Non-pigmented ciliary epithelial cell (primary cell): ENCODE data around the gene MT1E.

ENCODE experiments used
- DNase-seq: peaks from one replicate; pipeline ENCODE4 v3.0.0-alpha.2; 2010; ENCODE audit warnings: low read depth

The MT1E gene

GRCh38 chr16:56626685-56627084, 1.1 kb downstream of the MT1E start:
- DNase-seq: no peak

- no peak for DNase-seq
Observed at GRCh38 chr16:56628486-56629350, 3.1 kb downstream of the MT1E start.

DNA sequence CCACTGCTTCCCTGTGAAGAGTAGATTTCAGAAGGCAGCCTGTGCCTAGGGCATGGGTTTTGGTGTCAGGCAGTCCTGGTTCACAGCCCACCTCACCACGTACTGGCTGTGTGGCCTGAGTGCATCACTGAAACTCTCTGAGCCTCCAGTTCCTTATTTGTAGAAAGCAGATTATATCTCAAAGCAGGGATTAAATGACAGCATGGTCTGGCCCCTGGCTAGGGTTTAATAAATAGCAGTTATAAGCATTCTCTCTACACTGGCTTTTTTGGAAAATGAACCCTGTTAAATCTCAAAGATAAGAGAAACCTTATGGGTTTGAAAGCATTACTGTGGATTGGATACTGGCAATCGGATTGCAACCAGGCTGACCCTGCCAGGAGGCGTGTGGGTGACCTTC, 4.0 kb downstream of the MT1E start:
- DNase-seq: no peak

DNA sequence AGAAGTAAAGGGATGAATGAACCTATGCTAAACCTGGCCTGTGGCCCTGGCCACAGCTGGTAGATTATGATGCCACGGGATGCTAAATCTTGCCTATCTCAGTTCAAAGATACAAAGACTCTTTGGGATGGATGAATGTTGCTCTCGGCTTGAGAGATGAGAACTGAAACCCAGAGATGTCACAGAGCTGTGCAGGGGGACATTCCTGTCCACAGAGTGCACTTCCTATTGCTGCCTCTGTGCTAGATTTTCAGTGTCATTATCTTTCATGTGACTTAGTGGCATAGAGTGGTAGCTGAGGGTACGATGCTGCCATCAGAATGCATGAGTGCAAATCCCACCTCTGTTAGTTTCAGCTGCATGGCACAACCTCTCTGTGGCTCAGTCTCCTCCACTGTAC, 4.6 kb downstream of the MT1E start:
- DNase-seq: no peak

DNA sequence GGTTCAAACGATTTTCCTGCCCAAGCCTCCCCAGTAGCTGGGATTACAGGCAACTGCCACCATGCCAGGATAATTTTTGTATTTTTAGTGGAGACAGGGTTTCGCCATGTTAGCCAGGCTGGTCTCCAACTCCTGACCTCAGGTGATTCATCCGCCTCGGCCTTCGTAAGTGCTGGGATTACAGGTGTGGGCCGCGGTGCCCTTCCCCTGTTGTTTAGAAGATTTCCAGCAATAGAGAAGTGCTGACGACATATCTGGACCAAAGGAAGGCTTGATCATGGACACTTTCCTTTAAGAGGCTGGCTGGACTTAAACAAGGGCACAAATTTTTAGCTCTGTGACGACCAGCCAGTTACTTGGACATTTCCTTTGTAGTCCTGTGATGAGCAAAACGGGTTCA, 5.6 kb downstream of the MT1E start:
- DNase-seq: no peak

GRCh38 chr16:56631832-56632155, 6.2 kb downstream of the MT1E start:
- DNase-seq: no peak

GRCh38 chr16:56632156-56632847, 6.7 kb downstream of the MT1E start, which contains the start of gene MT1M:
TSS of gene MT1M (plus strand) at chr16:56632659. CDS start at chr16:56632732, 73 bp downstream.
- DNase-seq: no peak

DNA sequence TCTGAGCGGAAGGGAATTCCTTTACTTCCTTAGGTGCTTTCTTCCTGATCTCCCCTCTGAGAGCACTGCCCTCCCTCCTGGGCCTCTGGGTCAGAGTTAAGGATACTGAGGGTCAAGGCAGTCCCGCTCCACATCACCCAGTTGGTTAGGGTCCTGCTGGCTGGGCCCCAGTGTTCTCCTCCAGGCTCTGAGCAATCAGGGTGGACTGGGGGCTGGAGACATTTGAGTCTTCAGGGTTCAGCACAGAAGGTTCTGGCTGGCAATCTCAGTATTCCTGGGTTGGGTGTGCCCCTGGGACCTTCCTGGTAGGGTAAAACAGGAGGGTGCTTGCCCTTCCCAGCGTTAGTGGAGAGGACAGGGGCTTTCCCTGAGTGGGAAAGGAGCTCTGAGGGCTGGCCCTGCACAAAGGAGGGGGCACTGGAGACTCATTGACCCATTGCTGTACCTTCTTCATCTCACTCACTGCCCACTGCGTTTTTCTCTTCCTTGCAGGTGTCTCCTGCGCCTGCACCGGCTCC, 7.3 kb downstream of the MT1E start:
- DNase-seq: no peak

GRCh38 chr16:56633535-56633934, 8.0 kb downstream of the MT1E start:
- no peak for DNase-seq

DNA sequence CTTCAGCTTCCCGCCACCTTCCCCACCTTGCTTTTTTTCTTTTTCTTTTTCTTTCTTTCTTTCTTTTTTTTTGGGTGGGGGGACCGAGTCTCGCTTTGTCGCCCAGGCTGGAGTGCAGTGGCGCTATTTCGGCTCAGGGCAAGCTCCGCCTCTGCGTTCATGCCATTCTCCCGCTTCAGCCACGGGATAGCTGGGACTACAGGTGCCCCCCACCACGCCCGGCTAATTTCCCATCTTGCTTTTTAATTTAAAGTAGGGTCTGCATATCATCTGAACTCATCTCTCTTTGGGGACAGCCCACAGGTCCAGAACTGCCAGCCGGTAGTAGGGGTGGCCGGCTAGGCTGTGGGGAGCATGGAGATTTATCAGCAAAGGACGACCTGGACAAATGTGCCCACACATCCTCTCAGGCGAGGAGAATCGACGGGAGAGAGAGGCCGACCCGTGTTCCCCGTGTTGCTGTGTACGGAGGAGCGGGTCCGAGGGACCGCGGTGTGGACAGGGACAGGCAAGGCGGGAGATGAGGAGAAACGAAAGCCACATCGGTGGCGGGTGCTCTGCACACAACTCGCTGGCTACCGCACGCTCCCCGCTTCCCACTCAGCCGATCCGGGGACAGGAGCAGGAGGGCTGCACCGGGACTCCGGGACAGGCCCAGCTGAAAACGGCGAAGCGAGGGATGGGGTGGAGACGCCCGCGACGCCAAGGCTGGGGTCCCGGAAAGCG, 9.3 kb downstream of the MT1E start:
- DNase-seq: no peak

DNA sequence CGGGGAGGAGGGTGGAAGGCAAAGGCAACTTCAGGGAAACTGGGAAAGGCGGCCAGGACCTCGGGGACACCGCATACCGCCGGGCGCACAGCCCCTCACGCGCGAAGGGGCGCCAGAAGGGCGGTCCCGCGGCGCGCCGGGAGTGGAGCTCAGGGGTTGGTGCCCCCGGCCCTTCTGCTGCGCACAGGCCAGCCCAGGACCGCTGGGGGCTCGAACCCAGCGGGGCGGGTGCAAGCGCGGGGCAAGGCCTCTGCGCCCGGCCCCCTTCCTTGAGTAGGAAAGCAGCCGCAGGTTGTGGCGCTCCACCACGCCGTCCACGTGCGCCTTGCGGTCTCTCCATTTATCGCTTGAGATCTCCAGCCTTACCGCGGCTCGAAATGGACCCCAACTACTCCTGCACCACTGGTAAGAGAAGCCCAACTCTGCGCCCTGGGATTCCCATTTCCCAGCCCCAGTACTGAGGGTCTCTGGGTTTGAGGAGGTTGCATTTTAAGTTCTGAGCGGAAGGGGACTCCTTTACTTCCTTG, 9.9 kb downstream of the MT1E start:
- no peak for DNase-seq

- DNase-seq: no peak
Observed at GRCh38 chr16:56636616-56637413, 11.2 kb downstream of the MT1E start.

DNA sequence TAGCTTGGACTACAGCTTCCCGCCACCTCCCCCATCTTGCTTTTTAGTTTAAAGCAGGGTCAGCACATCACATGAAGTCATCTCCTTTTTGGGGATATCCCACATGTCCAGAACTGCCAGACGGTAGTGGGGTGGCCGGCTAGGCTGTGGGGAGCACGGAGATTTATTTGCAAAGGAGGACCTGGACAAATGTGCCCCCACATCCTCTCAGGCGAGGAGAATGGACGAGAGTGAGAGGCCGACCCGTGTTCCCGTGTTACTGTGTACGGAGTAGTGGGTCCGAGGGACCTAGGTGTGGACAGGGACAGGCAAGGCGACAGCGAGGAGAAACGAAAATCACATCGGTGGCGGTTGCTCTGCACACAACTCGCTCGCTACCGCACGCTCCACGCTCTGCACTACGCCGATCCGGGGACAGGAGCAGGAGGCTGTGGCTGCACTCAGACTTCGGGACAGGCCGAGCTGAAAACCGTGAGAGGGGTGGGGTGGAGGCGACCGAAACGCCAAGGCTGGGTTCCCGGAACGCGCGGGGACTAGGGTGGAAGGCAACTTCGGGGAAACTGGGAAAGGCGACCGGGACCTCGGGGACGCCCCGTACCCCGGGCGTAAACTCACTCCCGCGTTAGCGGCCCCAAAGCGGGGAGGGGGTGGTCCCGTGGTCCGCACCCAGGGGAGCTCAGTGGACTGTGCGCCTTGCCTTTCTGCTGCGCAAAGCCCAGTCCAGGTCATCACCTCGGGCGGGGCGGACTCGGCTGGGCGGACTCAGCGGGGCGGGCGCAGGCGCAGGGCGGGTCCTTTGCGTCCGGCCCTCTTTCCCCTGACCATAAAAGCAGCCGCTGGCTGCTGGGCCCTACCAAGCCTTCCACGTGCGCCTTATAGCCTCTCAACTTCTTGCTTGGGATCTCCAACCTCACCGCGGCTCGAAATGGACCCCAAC, 12.5 kb downstream of the MT1E start, which contains the start of gene MT1A:
MT1A (plus strand) TSS at position 853 of the 937 bp plus-strand sequence; CDS start at position 926, 73 bp downstream.
- no peak for DNase-seq

DNA sequence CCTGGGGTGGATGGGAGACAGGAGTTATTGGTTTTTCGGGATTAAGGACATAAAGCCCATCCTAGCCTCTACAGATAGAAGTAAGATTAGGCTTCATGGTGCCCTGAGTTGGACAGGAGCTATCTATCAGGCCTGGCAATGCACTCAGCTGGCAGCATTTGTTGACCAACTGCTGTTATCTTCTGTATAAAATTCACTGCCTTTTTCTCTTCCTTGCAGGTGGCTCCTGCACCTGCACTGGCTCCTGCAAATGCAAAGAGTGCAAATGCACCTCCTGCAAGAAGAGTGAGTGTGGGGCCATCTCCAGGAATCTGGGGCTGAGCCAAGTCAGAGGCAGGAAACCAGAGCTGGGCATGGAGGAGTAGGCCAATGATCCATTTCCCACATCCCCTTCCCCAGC, 13.5 kb downstream of the MT1E start:
- DNase-seq: no peak

DNA sequence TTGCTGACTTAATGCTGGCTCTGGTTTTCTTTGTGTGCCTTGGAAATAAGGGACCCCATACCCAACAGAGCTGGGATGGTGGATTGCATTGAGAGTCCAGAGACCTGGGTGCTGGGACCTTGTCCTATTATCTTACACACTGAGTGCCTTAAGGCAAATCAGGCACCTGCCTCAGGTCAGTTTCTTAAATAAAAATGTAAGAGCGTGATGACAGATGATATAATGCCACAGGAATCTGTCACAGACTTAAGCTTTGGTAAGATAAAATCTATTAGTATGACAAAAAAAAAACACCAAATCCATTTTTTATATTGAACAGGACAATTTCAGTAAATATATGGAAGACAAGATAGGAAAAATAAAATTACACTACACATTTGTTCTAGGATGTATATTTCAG, 14.5 kb downstream of the MT1E start:
- no peak for DNase-seq

GRCh38 chr16:56641166-56641565, 15.6 kb downstream of the MT1E start:
- DNase-seq: no peak

GRCh38 chr16:56643080-56643778, 17.6 kb downstream of the MT1E start:
- DNase-seq: no peak

- DNase-seq: no peak
Observed at GRCh38 chr16:56643833-56644232, 18.3 kb downstream of the MT1E start.

GRCh38 chr16:56645311-56645710, 19.7 kb downstream of the MT1E start:
- DNase-seq: no peak

- DNase-seq: no peak
Observed at GRCh38 chr16:56645838-56646237, 20.3 kb downstream of the MT1E start.
